ENCODE measurements around the gene LRRTM4. TPM values are rescaled to one million over a fixed set of nuclear protein-coding genes. Genes with fewer than 3 reads are reported as not detected.

The LRRTM4 gene
- total RNA-seq, 1 donor from 2014 or later, result 0.55 TPM

DNA sequence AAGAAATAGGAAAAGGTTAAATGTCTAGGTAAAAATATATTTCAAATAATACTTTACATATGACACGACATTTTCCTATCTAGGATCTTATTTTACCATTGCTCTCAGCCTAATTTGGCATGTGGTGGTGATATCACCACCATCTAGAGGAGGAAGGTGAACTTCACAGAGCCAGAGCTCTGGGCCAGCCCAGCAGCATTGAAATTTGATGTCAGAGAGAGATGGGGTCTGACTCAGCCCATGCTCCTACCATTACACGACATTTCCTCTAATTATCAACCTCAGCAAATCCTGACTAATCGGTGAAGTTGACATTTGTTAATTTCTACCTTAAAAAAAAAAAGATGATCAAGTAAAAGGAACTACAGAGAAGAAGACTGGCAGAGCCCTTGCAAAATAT lies 42.3 kb downstream of the LRRTM4 start:
- Histone ChIP-seq H3K4me1 (no peaks in the 10 kb centered on the region), H3K4me3 (no peak overlapping the region), H3K27me3 (ENCODE audit: low read depth) (no peaks in the 10 kb centered on the region), H3K27ac (replicated peaks) (no peak overlapping the region), H3K9me3 (replicated peaks) (no peaks in the 10 kb centered on the region), H3K36me3 (no peaks in the 10 kb centered on the region)
- intact Hi-C loops (cut with micrococcal nuclease), result no loop called here
- TF ChIP-seq, protein P1, sequence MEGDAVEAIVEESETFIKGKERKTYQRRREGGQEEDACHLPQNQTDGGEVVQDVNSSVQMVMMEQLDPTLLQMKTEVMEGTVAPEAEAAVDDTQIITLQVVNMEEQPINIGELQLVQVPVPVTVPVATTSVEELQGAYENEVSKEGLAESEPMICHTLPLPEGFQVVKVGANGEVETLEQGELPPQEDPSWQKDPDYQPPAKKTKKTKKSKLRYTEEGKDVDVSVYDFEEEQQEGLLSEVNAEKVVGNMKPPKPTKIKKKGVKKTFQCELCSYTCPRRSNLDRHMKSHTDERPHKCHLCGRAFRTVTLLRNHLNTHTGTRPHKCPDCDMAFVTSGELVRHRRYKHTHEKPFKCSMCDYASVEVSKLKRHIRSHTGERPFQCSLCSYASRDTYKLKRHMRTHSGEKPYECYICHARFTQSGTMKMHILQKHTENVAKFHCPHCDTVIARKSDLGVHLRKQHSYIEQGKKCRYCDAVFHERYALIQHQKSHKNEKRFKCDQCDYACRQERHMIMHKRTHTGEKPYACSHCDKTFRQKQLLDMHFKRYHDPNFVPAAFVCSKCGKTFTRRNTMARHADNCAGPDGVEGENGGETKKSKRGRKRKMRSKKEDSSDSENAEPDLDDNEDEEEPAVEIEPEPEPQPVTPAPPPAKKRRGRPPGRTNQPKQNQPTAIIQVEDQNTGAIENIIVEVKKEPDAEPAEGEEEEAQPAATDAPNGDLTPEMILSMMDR (IDR thresholded peaks at IDR 0.05; ENCODE audit: borderline replicate concordance), result no peak
- no peak for DNase-seq

DNA sequence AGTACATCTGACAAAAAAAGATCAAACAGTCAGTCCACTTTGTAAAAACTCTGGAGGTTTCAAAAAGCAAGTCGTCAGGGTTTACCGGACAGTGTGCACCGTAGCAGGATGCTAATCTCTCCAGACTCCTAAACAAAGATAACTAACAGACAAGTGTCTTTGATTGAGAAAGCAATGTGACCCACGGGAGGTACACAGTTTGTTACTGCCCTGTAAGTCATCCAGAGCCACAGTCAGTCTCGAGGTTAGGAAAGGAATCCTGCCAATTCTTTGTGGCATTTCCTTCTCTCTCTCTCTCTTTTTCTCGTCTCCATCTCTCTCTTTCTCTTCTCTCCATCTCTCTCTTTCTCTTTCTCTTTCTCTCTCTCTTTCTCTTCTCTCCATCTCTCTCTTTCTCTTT lies 42.8 kb downstream of the LRRTM4 start:
- no peaks in the 10 kb centered on the region for H3K4me1 ChIP-seq
- H3K27me3 ChIP-seq (ENCODE audit: low read depth), result no peaks in the 10 kb centered on the region
- H3K9me3 ChIP-seq (replicated peaks), result no peaks in the 10 kb centered on the region
- no peak overlapping the region for H3K27ac ChIP-seq (replicated peaks)
- intact Hi-C loops (cut with micrococcal nuclease), result no loop called here
- H3K36me3 ChIP-seq, result no peaks in the 10 kb centered on the region
- DNase-seq, result no peak
- TF ChIP-seq, protein P1 (IDR thresholded peaks at IDR 0.05; ENCODE audit: borderline replicate concordance), result no peak
- peak overlapping the region; percentile 8 for H3K4me3 ChIP-seq

DNA sequence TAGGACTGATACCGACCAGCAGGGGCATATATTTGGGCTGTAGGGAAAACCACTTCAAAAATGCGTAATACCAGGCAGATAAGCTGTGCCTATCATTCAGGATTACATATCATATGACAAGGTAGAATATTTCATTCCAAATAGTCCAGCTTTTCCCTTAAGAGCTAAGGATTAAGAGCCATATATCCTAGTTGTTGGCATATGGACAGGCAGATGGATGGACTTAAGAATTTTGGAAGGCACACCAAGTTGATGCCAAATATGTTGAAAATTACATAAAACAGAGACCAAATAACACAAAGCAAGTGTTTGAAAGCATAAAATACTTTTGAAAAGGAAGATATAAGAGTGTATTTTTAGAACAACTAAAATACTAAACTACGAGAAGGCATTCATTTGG lies 52.1 kb downstream of the LRRTM4 start:
- intact Hi-C loops (cut with micrococcal nuclease), result no loop called here
- H3K27me3 ChIP-seq (ENCODE audit: low read depth), result no peaks in the 10 kb centered on the region
- no peaks in the 10 kb centered on the region for H3K4me1 ChIP-seq
- H3K27ac ChIP-seq (replicated peaks), result no peak overlapping the region
- DNase-seq, result no peak
- no peaks in the 10 kb centered on the region for H3K36me3 ChIP-seq
- H3K4me3 ChIP-seq, result no peak overlapping the region
- no peaks in the 10 kb centered on the region for H3K9me3 ChIP-seq (replicated peaks)
- TF ChIP-seq, protein P1 (IDR thresholded peaks at IDR 0.05; ENCODE audit: borderline replicate concordance), result no peak

DNA sequence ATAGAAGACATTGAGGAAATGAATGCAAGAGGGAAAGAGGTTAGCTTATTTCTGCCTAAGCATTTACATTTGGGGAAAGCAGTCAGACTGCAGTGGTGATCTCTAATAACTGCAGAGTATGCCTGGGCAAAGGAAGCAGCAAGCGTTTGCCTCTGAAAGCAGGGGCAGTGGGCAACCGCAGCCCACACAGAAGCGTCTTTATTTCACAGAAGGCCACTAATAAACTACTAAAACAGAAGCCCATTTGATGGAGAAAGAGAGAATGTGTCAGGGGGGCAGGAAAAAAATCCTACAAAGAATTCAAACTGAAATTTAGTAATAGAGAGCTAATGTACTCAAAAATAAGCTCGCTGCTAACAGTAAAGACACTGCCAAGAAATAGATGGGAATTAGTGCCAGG lies 53.1 kb downstream of the LRRTM4 start:
- H3K36me3 ChIP-seq, result no peaks in the 10 kb centered on the region
- no peak overlapping the region for H3K4me3 ChIP-seq
- intact Hi-C loops (cut with micrococcal nuclease), result no loop called here
- TF ChIP-seq, protein P1 (IDR thresholded peaks at IDR 0.05; ENCODE audit: borderline replicate concordance), result no peak
- DNase-seq, result no peak
- no peaks in the 10 kb centered on the region for H3K9me3 ChIP-seq (replicated peaks)
- no peak overlapping the region for H3K27ac ChIP-seq (replicated peaks)
- no peaks in the 10 kb centered on the region for H3K27me3 ChIP-seq (ENCODE audit: low read depth)
- no peaks in the 10 kb centered on the region for H3K4me1 ChIP-seq

DNA sequence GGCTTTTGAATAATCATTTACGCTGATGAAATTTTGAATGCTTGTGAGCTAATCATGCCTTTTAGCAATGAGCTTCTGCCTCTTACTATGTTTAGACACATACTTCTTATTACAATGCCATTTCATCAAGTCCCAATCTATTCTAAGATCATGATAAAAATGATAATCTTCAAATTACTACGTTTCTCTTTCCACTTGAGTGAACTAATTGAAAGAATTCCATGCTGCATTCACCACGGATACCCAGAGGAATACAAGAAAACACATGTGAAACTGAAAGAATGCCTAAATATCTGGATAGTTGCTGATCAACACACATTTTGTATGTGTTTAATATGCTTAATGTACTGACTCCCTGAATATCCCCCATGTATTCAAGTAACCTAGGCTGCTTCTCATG lies 62.3 kb downstream of the LRRTM4 start:
- no peak for DNase-seq
- Histone ChIP-seq H3K36me3 (no peaks in the 10 kb centered on the region), H3K4me1 (peaks cover 21% of the 10 kb centered on the region), H3K9me3 (replicated peaks) (no peaks in the 10 kb centered on the region), H3K4me3 (peak overlapping the region; percentile 20), H3K27me3 (ENCODE audit: low read depth) (no peaks in the 10 kb centered on the region), H3K27ac (replicated peaks) (peak overlapping the region; percentile 12)
- TF ChIP-seq, protein P1 (IDR thresholded peaks at IDR 0.05; ENCODE audit: borderline replicate concordance), result no peak
- intact Hi-C loops (cut with micrococcal nuclease), result no loop called here

DNA sequence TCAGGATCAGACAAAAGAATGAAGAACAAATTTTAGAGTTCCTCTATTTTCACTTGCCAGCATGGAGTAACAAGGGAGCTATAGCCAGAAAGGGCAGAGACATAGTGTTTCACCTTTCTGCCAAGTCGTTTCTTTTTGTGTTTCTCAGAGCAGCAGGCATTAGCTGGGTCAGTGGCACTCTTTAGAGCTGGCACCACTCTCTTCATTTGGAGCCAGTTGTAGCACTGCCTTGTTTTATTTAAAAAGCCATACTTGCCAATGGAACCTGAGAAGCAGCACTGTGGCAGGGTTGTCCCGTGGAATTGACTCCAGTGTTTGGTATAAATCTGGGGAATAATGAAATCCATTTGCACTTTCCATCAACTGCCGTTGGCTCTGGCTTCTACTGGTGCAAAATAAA lies 64.0 kb downstream of the LRRTM4 start:
- DNase-seq, result no peak
- TF ChIP-seq, protein P1 (IDR thresholded peaks at IDR 0.05; ENCODE audit: borderline replicate concordance), result no peak
- H3K4me1 ChIP-seq, result peaks cover 21% of the 10 kb centered on the region
- H3K27me3 ChIP-seq (ENCODE audit: low read depth), result no peaks in the 10 kb centered on the region
- intact Hi-C loops (cut with micrococcal nuclease), result no loop called here
- H3K36me3 ChIP-seq, result no peaks in the 10 kb centered on the region
- peak overlapping the region; percentile 38 for H3K4me3 ChIP-seq
- H3K27ac ChIP-seq (replicated peaks), result peak overlapping the region; percentile 84
- no peaks in the 10 kb centered on the region for H3K9me3 ChIP-seq (replicated peaks)
